HepG2 (cell line): ENCODE measurements around the gene SYNGR2. TPM values are rescaled to one million over a fixed set of nuclear protein-coding genes. Genes with fewer than 3 reads are reported as not detected.

Experiments
- ADNP ChIP-seq: sonication (generic); formaldehyde crosslinking; IDR thresholded peaks from 2 replicates; pipeline ENCODE4 v1.4.0; 2020; ENCODE audit warnings: missing genetic modification reagents
- ARNT2 ChIP-seq: sonication (generic); formaldehyde crosslinking; IDR thresholded peaks from 2 replicates; pipeline ENCODE4 v1.8.0; 2022; ENCODE audit warnings: mild to moderate bottlenecking, low read depth, missing genetic modification reagents, moderate library complexity
- ATF1 ChIP-seq: IDR thresholded peaks from 2 replicates; pipeline ENCODE4 v1.6.1; 2016; ENCODE audit warnings: mild to moderate bottlenecking, control low read depth
- ATF7-NPFF ChIP-seq: sonication (generic); formaldehyde crosslinking; IDR thresholded peaks from 2 replicates; pipeline ENCODE4 v1.8.1; 2023; ENCODE audit warnings: mild to moderate bottlenecking, low read depth, missing genetic modification reagents, moderate library complexity
- BCL6 ChIP-seq: IDR thresholded peaks from 2 replicates; pipeline ENCODE4 v1.6.1; 2016; ENCODE audit warnings: missing genetic modification reagents, missing compliant biosample characterization
- CEBPG ChIP-seq: IDR thresholded peaks from 2 replicates; pipeline ENCODE4 v1.6.1; 2016
- CREB3 ChIP-seq: sonication (generic); formaldehyde crosslinking; IDR thresholded peaks from 2 replicates; pipeline ENCODE4 v1.5.0; 2020; ENCODE audit warnings: missing genetic modification reagents
- FOXP1 ChIP-seq, 2 experiments: fragments of 450-650 bp in 1 of 2; IDR thresholded peaks; 2 replicates each; pipeline ENCODE4 v1.6.1; 2017 to 2018; ENCODE audit warnings: antibody characterized with exemption in 1 of 2
- GATAD1 ChIP-seq: IDR thresholded peaks from 2 replicates; pipeline ENCODE4 v1.6.1; 2016; ENCODE audit warnings: missing genetic modification reagents, missing compliant biosample characterization
- GFI1 ChIP-seq: sonication (generic); formaldehyde crosslinking; IDR thresholded peaks from 2 replicates; pipeline ENCODE4 v1.5.0; 2020; ENCODE audit warnings: missing genetic modification reagents, mild to moderate bottlenecking, borderline replicate concordance
- HOXA9 ChIP-seq: sonication (generic); formaldehyde crosslinking; IDR thresholded peaks from 2 replicates; pipeline ENCODE4 v1.8.1; 2022; ENCODE audit warnings: missing genetic modification reagents, mild to moderate bottlenecking, moderate library complexity, borderline replicate concordance
- MTA1 ChIP-seq: sonication (generic); formaldehyde crosslinking; IDR thresholded peaks from 2 replicates; pipeline ENCODE4 v1.4.0; 2020; ENCODE audit warnings: missing genetic modification reagents, mild to moderate bottlenecking, borderline replicate concordance
- NCOR1 ChIP-seq: fragments of 200-600 bp; sonication (generic); IDR thresholded peaks from 2 replicates; pipeline ENCODE4 v1.7.0; 2017; ENCODE audit warnings: antibody characterized with exemption, low read length, borderline replicate concordance
- NFIC ChIP-seq: IDR thresholded peaks from 2 replicates; pipeline ENCODE4 v1.6.1; 2012; ENCODE audit warnings: mild to moderate bottlenecking, low read length, inconsistent platforms
- TBP ChIP-seq: sonication (generic); formaldehyde crosslinking; IDR thresholded peaks from 2 replicates; pipeline ENCODE4 v1.5.0; 2020; ENCODE audit warnings: missing genetic modification reagents
- ZBTB20 ChIP-seq: sonication (generic); formaldehyde crosslinking; IDR thresholded peaks from 2 replicates; pipeline ENCODE4 v1.8.1; 2023; ENCODE audit warnings: missing genetic modification reagents, low read depth, mild to moderate bottlenecking, borderline replicate concordance
- ZBTB4 ChIP-seq: sonication (generic); formaldehyde crosslinking; IDR thresholded peaks from 2 replicates; pipeline ENCODE4 v1.4.0; 2020; ENCODE audit warnings: missing genetic modification reagents, mild to moderate bottlenecking, borderline replicate concordance
- ZFP36L1 ChIP-seq: sonication (generic); formaldehyde crosslinking; IDR thresholded peaks from 2 replicates; pipeline ENCODE4 v1.8.0; 2022; ENCODE audit warnings: mild to moderate bottlenecking, missing genetic modification reagents, moderate library complexity
- ZMYM3 ChIP-seq: sonication (generic); formaldehyde crosslinking; IDR thresholded peaks from 2 replicates; pipeline ENCODE4 v1.5.1; 2020; ENCODE audit warnings: mild to moderate bottlenecking, missing genetic modification reagents
- ZNF207 ChIP-seq: fragments of 450-650 bp; IDR thresholded peaks from 2 replicates; pipeline ENCODE4 v1.6.1; 2016; ENCODE audit warnings: antibody characterized with exemption, borderline replicate concordance
- ZNF383 ChIP-seq: sonication (generic); formaldehyde crosslinking; IDR thresholded peaks from 2 replicates; pipeline ENCODE4 v1.4.0; 2020; ENCODE audit warnings: missing genetic modification reagents, mild to moderate bottlenecking, borderline replicate concordance
- ZNF547 ChIP-seq: sonication (generic); formaldehyde crosslinking; IDR thresholded peaks from 2 replicates; pipeline ENCODE4 v1.5.1; 2020; ENCODE audit warnings: mild to moderate bottlenecking, missing genetic modification reagents
- ZNF557 ChIP-seq: sonication (generic); formaldehyde crosslinking; IDR thresholded peaks from 2 replicates; pipeline ENCODE4 v1.4.0; 2020; ENCODE audit warnings: missing genetic modification reagents
- ZNF589 ChIP-seq: sonication (generic); formaldehyde crosslinking; conservative IDR thresholded peaks from 2 replicates; pipeline ENCODE4 v1.8.0; 2022; ENCODE audit warnings: mild to moderate bottlenecking, moderate library complexity, missing genetic modification reagents
- ZNF597 ChIP-seq: sonication (generic); formaldehyde crosslinking; IDR thresholded peaks from 2 replicates; pipeline ENCODE4 v1.5.0; 2020; ENCODE audit warnings: missing genetic modification reagents
- ZNF816 ChIP-seq: sonication (generic); formaldehyde crosslinking; IDR thresholded peaks from 2 replicates; pipeline ENCODE4 v1.8.0; 2022; ENCODE audit warnings: missing genetic modification reagents, mild to moderate bottlenecking, borderline replicate concordance
- polyA plus RNA-seq, 8 experiments: library from polyadenylated mRNA; depleted of rRNA in 3 of 8; stranded (reverse) in 7 of 8; unstranded in 1 of 8; fragments of >200 nt; fragmentation: Illumina TruSeq in 4 of 8; extraction: Trizol in 4 of 8; gene quantifications; 2 replicates each; pipeline versions ENCODE4 v1.2.1 to v1.2.3, GENCODE V29; 2011 to 2016; ENCODE audit warnings: low read depth in 4 of 8, missing spikeins in 1 of 8, mixed read lengths in 1 of 8; ENCODE audit not compliant: insufficient read depth in 1 of 8
- total RNA-seq, 5 experiments: library from RNA; depleted of rRNA; stranded (reverse); fragments of >200 nt; fragmentation: Illumina TruSeq; extraction: Trizol; gene quantifications; 2 replicates each; pipeline ENCODE4 v1.2.3, GENCODE V29; 2016; ENCODE audit warnings: low read depth in 1 of 5

SYNGR2 gene
- total and polyA plus RNA-seq, 2 of the 13 experiments (the other 11 are each of a cell fraction or from before 2014, with no cell fraction given), result 46.7 to 170 TPM

- no peak for TF ChIP-seq ZBTB20 (CRISPR knock-in tag)
- TF ChIP-seq HOXA9, result no peak
- no peak for TF ChIP-seq ATF1 (CRISPR knock-in tag)
- TF ChIP-seq ZNF207, result no peak
- TF ChIP-seq ARNT2, result peak; percentile 78; the same call in 1 of the 2 replicates
- no peak for TF ChIP-seq FOXP1 (IDR thresholded peaks at IDR 0.05)
- TF ChIP-seq FOXP1 (CRISPR knock-in tag; IDR thresholded peaks at IDR 0.05), result no peak
- TF ChIP-seq ZNF597, result no peak
- peak; percentile 64 for TF ChIP-seq ATF7-NPFF
- TF ChIP-seq NCOR1, result no peak
- peak; percentile 56; the same call in 1 of the 2 replicates for TF ChIP-seq ZMYM3 (CRISPR knock-in tag)
- TF ChIP-seq BCL6 (CRISPR knock-in tag), result peak; percentile 47
- TF ChIP-seq ZNF589 (CRISPR knock-in tag), result no peak
- TF ChIP-seq TBP (CRISPR knock-in tag), result no peak
- peak; percentile 87 for TF ChIP-seq ZNF547
- TF ChIP-seq MTA1 (CRISPR knock-in tag), result peak; percentile 82; the same call in 1 of the 2 replicates
- TF ChIP-seq NFIC, result no peak
- TF ChIP-seq CEBPG (CRISPR knock-in tag), result no peak
- no peak for TF ChIP-seq ZNF557 (CRISPR knock-in tag)
- no peak for TF ChIP-seq ZNF816 (CRISPR knock-in tag)
- peak; percentile 68; the same call in 1 of the 2 replicates for TF ChIP-seq GATAD1 (CRISPR knock-in tag)
- peak; percentile 64; the same call in 1 of the 2 replicates for TF ChIP-seq GFI1 (CRISPR knock-in tag)
- no peak for TF ChIP-seq ZNF383 (CRISPR knock-in tag)
- peak; percentile 94 for TF ChIP-seq CREB3 (CRISPR knock-in tag)
- peak; percentile 42; the same call in 1 of the 2 replicates for TF ChIP-seq ADNP
- TF ChIP-seq ZBTB4 (CRISPR knock-in tag), result no peak
- TF ChIP-seq ZFP36L1 (CRISPR knock-in tag), result peak; percentile 80; the same call in 1 of the 2 replicates
Measured at GRCh38 chr17:78168242-78168902, at the start of gene SYNGR2 (continued).
